Inflammatory macrophage treated with lipopolysaccharide for 4 hours (primary cell): ENCODE measurements around the gene OBSCN.
"Not testable (repeated sequence)": the region's sequence is repeated elsewhere in the genome, so short reads cannot be mapped to it uniquely, and the experiment has no call there.

Source experiments
- DNase-seq: peaks from one replicate; pipeline ENCODE4 v3.0.0-alpha.2; 2020

The OBSCN gene

GRCh38 chr1:228172591-228173527 lies 35.0 kb upstream of the OBSCN start:
- no peak for DNase-seq

- not testable (repeated sequence) for DNase-seq
These were observed 34.0 kb upstream of the OBSCN start for GRCh38 chr1:228173528-228174481.

- no peak for DNase-seq
These were observed 33.1 kb upstream of the OBSCN start for GRCh38 chr1:228174482-228175315.

- no peak for DNase-seq
These were observed 32.4 kb upstream of the OBSCN start for GRCh38 chr1:228175316-228176023.

GRCh38 chr1:228176024-228176395 lies 31.8 kb upstream of the OBSCN start:
- no peak for DNase-seq

- DNase-seq = no peak
These were observed 31.2 kb upstream of the OBSCN start for GRCh38 chr1:228176461-228177182.

GRCh38 chr1:228177183-228177475 lies 30.7 kb upstream of the OBSCN start:
- no peak for DNase-seq

GRCh38 chr1:228177721-228178710 lies 29.8 kb upstream of the OBSCN start:
- DNase-seq = no peak

- no peak for DNase-seq
These were observed 28.8 kb upstream of the OBSCN start for GRCh38 chr1:228178737-228179684.

- DNase-seq = no peak
These were observed 27.4 kb upstream of the OBSCN start for GRCh38 chr1:228180271-228180958.

GRCh38 chr1:228180959-228181644 lies 26.7 kb upstream of the OBSCN start:
- no peak for DNase-seq

- no peak for DNase-seq
These were observed 26.2 kb upstream of the OBSCN start for GRCh38 chr1:228181645-228182034.

- DNase-seq = no peak
These were observed 25.4 kb upstream of the OBSCN start for GRCh38 chr1:228182296-228183030.

- no peak for DNase-seq
These were observed 23.7 kb upstream of the OBSCN start for GRCh38 chr1:228184152-228184551.

GRCh38 chr1:228185641-228185965 lies 22.2 kb upstream of the OBSCN start:
- DNase-seq = no peak

- not testable (repeated sequence) for DNase-seq
These were observed 19.6 kb upstream of the OBSCN start for GRCh38 chr1:228188249-228188648.

- DNase-seq = no peak
These were observed 17.7 kb upstream of the OBSCN start for GRCh38 chr1:228190182-228190581.
